ENCODE measurements around the gene IFI30. TPM values are rescaled to one million over a fixed set of nuclear protein-coding genes. Genes with fewer than 3 reads are reported as not detected.

Gene IFI30
- total RNA-seq, 1 experiment from 2014 or later: 9.1 TPM

GRCh38 chr19:18226956-18227780, 53.6 kb downstream of the IFI30 start:
- no peak overlapping the region for H3K27ac Mint-ChIP-seq (ENCODE audit: low read depth, unreplicated experiment)
- BruUV-seq (replicated peaks): no TSS peak
- H3K27me3 Mint-ChIP-seq (ENCODE audit: insufficient read depth, unreplicated experiment): peaks cover 18% of the 10 kb centered on the region
- no peak overlapping the region for H3K4me3 Mint-ChIP-seq (ENCODE audit: unreplicated experiment)
- no peak for TF ChIP-seq CTCF (IDR thresholded peaks at IDR 0.05; ENCODE audit: unreplicated experiment)
- no peaks in the 10 kb centered on the region for H3K9me3 Mint-ChIP-seq (ENCODE audit: unreplicated experiment)
- intact Hi-C loops (cut with micrococcal nuclease): no loop called here
- H3K4me1 Mint-ChIP-seq (ENCODE audit: insufficient read depth, unreplicated experiment): peaks cover 5% of the 10 kb centered on the region
- POLR2A ChIA-PET: no interaction called here
- CTCF ChIA-PET: interaction anchor here (0.6 kb wide), 1 partner anchor 26 kb away, joined by 3 read pairs; no protein-coding TSS in a partner anchor
- no peak for DNase-seq (ENCODE audit: unreplicated experiment)
- no peaks in the 10 kb centered on the region for H3K36me3 Mint-ChIP-seq (ENCODE audit: insufficient read depth, unreplicated experiment)

Other genes with a start within 250 kb of the IFI30 start
- 122 and 131 TPM in 2 replicates for gene CCDC124, start 240.8 kb upstream of the IFI30 start, total RNA-seq (2022)
- not detected in 2 replicates for gene KCNN1, start 206.7 kb upstream of the IFI30 start, total RNA-seq (2022)
- 14.1 and 18.8 TPM in 2 replicates for gene ARRDC2, start 165.6 kb upstream of the IFI30 start, total RNA-seq (2022)
- not detected in 2 replicates for gene IL12RB1, start 86.9 kb upstream of the IFI30 start, total RNA-seq (2022)
- 4.1 and 5.9 TPM in 2 replicates for gene MAST3, start 76.0 kb upstream of the IFI30 start, total RNA-seq (2022)
- 31.0 and 33.8 TPM in 2 replicates for gene PIK3R2, start 20.6 kb upstream of the IFI30 start, total RNA-seq (2022)
- gene MPV17L2, start 19.4 kb downstream of the IFI30 start, total RNA-seq (2022): 12.9 and 15.4 TPM in 2 replicates
- 0.68 and 0.81 TPM in 2 replicates for gene RAB3A, start 30.2 kb downstream of the IFI30 start, total RNA-seq (2022)
- 0.42 and 0.54 TPM in 2 replicates for gene PDE4C, start 52.6 kb downstream of the IFI30 start, total RNA-seq (2022)
- 0.26 and 0.42 TPM in 2 replicates for gene IQCN, start 100.6 kb downstream of the IFI30 start, total RNA-seq (2022)
- gene JUND, start 107.8 kb downstream of the IFI30 start, total RNA-seq (2022): 120 and 123 TPM in 2 replicates
- 172 and 193 TPM in 2 replicates for gene LSM4, start 149.3 kb downstream of the IFI30 start, total RNA-seq (2022)
- 6.5 and 11.9 TPM in 2 replicates for gene PGPEP1, start 166.8 kb downstream of the IFI30 start, total RNA-seq (2022)
- 193 and 288 TPM in 2 replicates for gene GDF15, start 212.3 kb downstream of the IFI30 start, total RNA-seq (2022)
- gene LRRC25, start 223.8 kb downstream of the IFI30 start, total RNA-seq (2022): not detected in 2 replicates
- gene SSBP4, start 245.6 kb downstream of the IFI30 start, total RNA-seq (2022): 22.3 and 26.3 TPM in 2 replicates